Measurements from ENCODE around the gene GLT1D1.

DNA sequence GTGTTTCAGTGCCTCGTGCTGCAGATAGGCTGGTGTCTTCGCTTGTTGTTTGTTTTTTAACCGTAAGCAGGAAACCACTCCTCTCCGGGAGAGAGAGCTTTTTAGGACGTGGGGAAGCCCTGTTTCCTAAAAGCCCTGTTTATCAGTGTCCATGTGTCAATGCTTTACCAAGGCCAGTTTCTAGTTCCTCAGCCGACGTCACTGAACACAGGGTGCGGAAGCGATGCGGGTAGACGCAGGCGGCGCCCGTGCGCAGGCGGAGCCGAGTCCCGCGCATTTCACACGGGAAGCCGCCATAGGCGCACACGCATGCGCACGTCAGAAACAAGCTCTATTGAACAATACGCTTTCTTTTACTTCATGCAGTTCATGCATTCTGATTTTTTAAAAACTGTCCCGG, 79.8 kb downstream of the GLT1D1 start:
- TF ChIP-seq SIN3A (IDR thresholded peaks at IDR 0.05; ENCODE audit: borderline replicate concordance, insufficient read depth, low read length), result no peak
- no peak for TF ChIP-seq POLR2AphosphoS5 (IDR thresholded peaks at IDR 0.05; ENCODE audit: low read depth, low read length)

Data from PFSK-1 (cell line).